GM18951 (cell line): ENCODE data around the gene THRB.

Experiments
- POLR2A ChIP-seq: IDR thresholded peaks from 4 replicates; pipeline ENCODE4 v1.6.1; 2011; ENCODE audit warnings: mild to moderate bottlenecking; ENCODE audit not compliant: insufficient read length, insufficient read depth; ENCODE audit errors: extremely low read depth
- in situ Hi-C: fragments of 300-500 bp; cut with MboI; formaldehyde crosslinking; loops from one replicate; pipeline ENCODE4 v1.12.0; 2022; ENCODE audit warnings: low sequenced_read_pairs, mixed read lengths, inconsistent platforms; ENCODE audit not compliant: unreplicated experiment

Gene THRB

GRCh38 chr3:24288496-24289236 lies 206.0 kb downstream of the THRB start:
- no peak for TF ChIP-seq POLR2A
- in situ Hi-C loops, result no loop called here

DNA sequence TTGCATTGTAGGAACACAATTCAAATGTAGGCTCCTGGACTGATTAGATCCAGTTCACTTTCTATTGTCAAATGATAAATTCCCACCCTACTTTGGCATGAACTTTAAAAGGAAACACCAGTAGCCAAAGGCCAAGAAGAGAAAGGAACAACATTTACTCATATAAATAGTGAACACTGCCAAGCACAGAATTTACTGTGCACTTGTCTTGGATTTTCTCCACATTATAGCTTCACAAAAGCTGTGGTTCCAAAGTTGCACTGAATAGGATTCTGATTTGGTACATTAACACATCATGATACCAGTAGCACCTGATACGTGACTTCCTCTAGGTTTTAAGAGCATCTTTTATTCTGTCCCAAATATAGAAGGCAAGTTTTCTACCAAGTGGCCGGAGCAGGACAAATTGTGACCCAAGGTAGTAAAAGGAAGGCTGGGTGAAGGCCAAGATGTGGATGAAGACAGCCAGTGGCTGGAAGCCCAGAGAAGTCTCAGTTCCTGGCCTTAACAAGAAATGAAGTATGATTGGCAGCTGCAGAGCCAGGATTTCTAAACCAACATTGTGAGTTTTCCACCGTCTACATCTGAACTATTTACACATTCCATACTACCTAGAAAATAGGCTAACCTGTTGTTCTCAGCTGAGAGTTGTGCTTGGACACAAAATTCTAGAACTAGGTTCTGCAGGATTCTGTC lies 206.7 kb downstream of the THRB start:
- no peak for TF ChIP-seq POLR2A
- in situ Hi-C loops, result no loop called here

- in situ Hi-C loops, result no loop called here
- no peak for TF ChIP-seq POLR2A
Observed at GRCh38 chr3:24286405-24286804, 208.2 kb downstream of the THRB start.

- in situ Hi-C loops, result no loop called here
- no peak for TF ChIP-seq POLR2A
Observed at GRCh38 chr3:24278543-24278942, 216.1 kb downstream of the THRB start.

- in situ Hi-C loops, result no loop called here
Observed at GRCh38 chr3:24273491-24273890, 221.2 kb downstream of the THRB start.

DNA sequence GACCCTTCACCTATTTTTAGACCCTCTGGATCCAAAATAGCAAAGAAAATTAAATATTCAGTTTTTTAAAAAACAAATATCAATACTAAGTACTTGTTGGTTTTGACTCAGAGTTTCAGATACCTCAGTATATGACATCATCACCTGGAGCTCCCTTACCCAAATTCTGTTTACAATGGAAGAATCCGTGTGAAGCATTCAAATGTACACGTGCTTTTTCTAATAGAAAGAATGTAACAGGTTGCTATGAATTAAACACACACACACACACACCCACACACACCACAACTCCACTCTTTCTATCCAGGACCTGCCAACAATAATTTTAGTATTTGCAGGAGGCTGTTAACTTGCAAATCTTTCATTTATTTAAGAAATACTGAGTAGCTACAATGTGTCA lies 221.8 kb downstream of the THRB start:
- in situ Hi-C loops, result no loop called here

More at GRCh38 chr3:24273491-24273890, 221.2 kb downstream of the THRB start:
- no peak for TF ChIP-seq POLR2A

GRCh38 chr3:24272408-24272807 lies 222.2 kb downstream of the THRB start:
- TF ChIP-seq POLR2A, result no peak

More for the DNA sequence above, 221.8 kb downstream of the THRB start:
- TF ChIP-seq POLR2A, result no peak

DNA sequence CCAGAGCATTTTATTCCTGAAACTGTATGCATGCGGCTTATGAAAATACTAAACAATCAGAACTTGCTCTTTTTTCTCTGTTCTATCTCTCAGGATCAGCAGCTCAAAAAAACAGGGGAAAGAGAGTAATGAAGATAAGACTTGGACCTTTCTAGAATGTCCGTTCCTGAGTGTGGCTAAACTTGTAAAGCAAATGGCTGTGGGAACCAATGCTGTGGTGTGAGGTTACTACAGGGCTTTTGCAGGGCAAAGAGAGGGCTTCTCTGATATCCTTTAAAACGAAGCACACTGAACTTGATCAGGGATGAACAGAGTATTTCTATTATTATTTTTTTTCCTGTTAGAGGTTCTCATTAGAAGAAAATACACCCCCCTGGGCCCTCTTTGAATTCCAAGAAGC lies 223.4 kb downstream of the THRB start:
- no peak for TF ChIP-seq POLR2A
- in situ Hi-C loops, result no loop called here

More at GRCh38 chr3:24272408-24272807, 222.2 kb downstream of the THRB start:
- in situ Hi-C loops, result no loop called here

- TF ChIP-seq POLR2A, result no peak
- in situ Hi-C loops, result no loop called here
Observed at GRCh38 chr3:24270744-24271143, 223.9 kb downstream of the THRB start.

DNA sequence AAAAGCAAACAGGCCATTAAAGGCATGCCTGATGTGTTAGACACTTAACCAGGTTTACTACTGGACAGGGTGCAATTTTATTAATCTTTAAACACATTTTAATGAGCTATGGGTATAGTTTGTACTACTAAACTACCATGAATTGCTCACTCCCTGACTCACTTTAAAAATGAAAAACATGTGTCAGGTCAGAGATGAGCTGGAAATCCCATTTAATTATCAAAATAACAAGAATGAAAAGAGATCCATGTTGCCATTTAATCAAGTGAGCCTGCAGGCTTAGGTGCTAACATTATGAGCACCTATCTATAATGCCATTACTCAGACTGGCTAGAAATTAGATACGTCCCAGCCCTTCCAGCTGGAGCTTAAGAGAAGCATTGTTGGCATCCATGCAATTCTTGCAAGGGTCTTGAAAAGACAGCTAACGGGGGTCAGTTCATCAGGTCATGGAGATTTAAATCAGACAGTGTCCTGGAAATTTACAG lies 224.4 kb downstream of the THRB start:
- TF ChIP-seq POLR2A, result no peak
- in situ Hi-C loops, result no loop called here

GRCh38 chr3:24264748-24265158 lies 229.9 kb downstream of the THRB start:
- no peak for TF ChIP-seq POLR2A
- in situ Hi-C loops, result no loop called here

DNA sequence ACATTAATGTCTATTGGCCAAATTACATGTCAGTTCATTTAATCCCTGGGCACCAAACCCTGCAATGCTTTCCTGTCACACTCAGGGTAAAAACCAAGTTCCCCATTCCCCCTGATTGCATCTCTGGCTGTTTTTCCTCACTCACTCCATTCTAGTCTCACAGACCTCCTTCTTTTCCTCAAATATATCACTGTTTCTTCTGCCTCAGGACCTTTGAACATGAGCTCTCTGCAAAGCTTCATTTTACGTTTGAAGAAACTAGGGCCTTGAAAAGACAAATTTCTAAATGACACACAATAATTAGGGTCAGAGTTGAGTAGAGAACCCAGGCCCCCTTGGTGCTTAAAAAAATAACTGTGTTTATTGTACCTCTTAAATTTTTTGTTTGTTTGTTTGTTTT lies 230.6 kb downstream of the THRB start:
- in situ Hi-C loops, result no loop called here
- no peak for TF ChIP-seq POLR2A

- in situ Hi-C loops, result no loop called here
- no peak for TF ChIP-seq POLR2A
Observed at GRCh38 chr3:24263069-24263668, 231.5 kb downstream of the THRB start.
